Brain microvascular endothelial cell (primary cell): ENCODE measurements around the gene SEMA3E.
A peak's percentile ranks its signal among the peaks of the same experiment; 100 is the strongest.
"Not testable (repeated sequence)": the region's sequence is repeated elsewhere in the genome, so short reads cannot be mapped to it uniquely, and the experiment has no call there.

ENCODE experiments used
- DNase-seq: peaks from one replicate; pipeline ENCODE4 v3.0.0-alpha.2; 2020
- H3K27ac ChIP-seq: fragments of 250-450 bp; sonication (Bioruptor Pico); 2 replicates; pipeline ENCODE4 v1.5.1; 2020; ENCODE audit warnings: mild to moderate bottlenecking, moderate library complexity
- H3K27me3 ChIP-seq: fragments of 250-450 bp; sonication (Bioruptor Pico); replicated peaks from 2 replicates; pipeline ENCODE4 v1.5.1; 2020; ENCODE audit warnings: mild to moderate bottlenecking
- H3K36me3 ChIP-seq: fragments of 250-450 bp; sonication (Bioruptor Pico); replicated peaks from 2 replicates; pipeline ENCODE4 v1.5.1; 2020; ENCODE audit warnings: mild to moderate bottlenecking
- H3K4me3 ChIP-seq: 2 replicates; pipeline ENCODE4 v1.5.1; 2011; ENCODE audit warnings: low read depth, mild to moderate bottlenecking, control low read depth, low read length, moderate library complexity
- in situ Hi-C: cut with HindIII; loops from 2 replicates; pipeline ENCODE4 v1.10.0; 2017; ENCODE audit warnings: low sequenced_read_pairs, low pct_ligation_motif_present
- TF ChIP-seq, protein P1 (sequence below): IDR thresholded peaks from 2 replicates; pipeline ENCODE4 v1.5.1; 2011; ENCODE audit warnings: low read depth, mild to moderate bottlenecking, moderate library complexity, low read length, control low read depth, inconsistent platforms; ENCODE audit errors: missing control alignments

Gene SEMA3E

GRCh38 chr7:83469076-83469475 lies 179.9 kb downstream of the SEMA3E start:
- no peak overlapping the region for H3K4me3 ChIP-seq
- H3K27me3 ChIP-seq: no peaks in the 10 kb centered on the region
- no peaks in the 10 kb centered on the region for H3K36me3 ChIP-seq
- TF ChIP-seq, protein P1, sequence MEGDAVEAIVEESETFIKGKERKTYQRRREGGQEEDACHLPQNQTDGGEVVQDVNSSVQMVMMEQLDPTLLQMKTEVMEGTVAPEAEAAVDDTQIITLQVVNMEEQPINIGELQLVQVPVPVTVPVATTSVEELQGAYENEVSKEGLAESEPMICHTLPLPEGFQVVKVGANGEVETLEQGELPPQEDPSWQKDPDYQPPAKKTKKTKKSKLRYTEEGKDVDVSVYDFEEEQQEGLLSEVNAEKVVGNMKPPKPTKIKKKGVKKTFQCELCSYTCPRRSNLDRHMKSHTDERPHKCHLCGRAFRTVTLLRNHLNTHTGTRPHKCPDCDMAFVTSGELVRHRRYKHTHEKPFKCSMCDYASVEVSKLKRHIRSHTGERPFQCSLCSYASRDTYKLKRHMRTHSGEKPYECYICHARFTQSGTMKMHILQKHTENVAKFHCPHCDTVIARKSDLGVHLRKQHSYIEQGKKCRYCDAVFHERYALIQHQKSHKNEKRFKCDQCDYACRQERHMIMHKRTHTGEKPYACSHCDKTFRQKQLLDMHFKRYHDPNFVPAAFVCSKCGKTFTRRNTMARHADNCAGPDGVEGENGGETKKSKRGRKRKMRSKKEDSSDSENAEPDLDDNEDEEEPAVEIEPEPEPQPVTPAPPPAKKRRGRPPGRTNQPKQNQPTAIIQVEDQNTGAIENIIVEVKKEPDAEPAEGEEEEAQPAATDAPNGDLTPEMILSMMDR: no peak
- no peak for DNase-seq
- in situ Hi-C loops: no loop called here
- no peak overlapping the region for H3K27ac ChIP-seq

GRCh38 chr7:83468251-83468739 lies 180.6 kb downstream of the SEMA3E start:
- TF ChIP-seq, protein P1: peak; percentile 18
- no peaks in the 10 kb centered on the region for H3K36me3 ChIP-seq
- peak overlapping the region; percentile 59 for H3K27ac ChIP-seq
- H3K27me3 ChIP-seq: no peaks in the 10 kb centered on the region
- DNase-seq: peak; percentile 99
- in situ Hi-C loops: no loop called here
- no peak overlapping the region for H3K4me3 ChIP-seq

GRCh38 chr7:83467493-83467892 lies 181.4 kb downstream of the SEMA3E start:
- Histone ChIP-seq H3K36me3 (no peaks in the 10 kb centered on the region), H3K27ac (no peak overlapping the region), H3K27me3 (no peaks in the 10 kb centered on the region), H3K4me3 (no peak overlapping the region)
- DNase-seq: no peak
- in situ Hi-C loops: no loop called here
- TF ChIP-seq, protein P1: no peak

DNA sequence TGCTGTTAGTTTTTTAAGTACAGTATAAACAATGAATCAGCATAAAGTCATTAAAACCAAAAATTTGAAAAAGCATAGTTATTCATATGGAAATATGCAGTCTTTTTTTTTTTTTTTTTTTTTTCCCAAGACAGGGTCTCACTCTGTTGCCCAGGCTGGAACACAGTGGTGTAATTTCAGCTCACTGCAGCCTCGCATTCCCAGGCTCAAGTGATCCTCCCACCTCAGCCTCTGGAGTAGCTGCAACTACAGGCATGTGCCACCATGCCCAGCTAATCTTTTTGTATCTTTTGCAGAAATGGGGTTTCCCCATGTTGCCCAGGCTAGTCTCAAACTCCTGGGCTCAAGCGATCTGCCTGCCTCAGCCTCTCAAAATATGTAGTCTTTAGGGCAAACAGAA lies 182.0 kb downstream of the SEMA3E start:
- Histone ChIP-seq H3K4me3 (no peak overlapping the region), H3K27me3 (no peaks in the 10 kb centered on the region), H3K27ac (no peak overlapping the region), H3K36me3 (no peaks in the 10 kb centered on the region)
- TF ChIP-seq, protein P1: no peak
- no peak for DNase-seq
- in situ Hi-C loops: no loop called here

DNA sequence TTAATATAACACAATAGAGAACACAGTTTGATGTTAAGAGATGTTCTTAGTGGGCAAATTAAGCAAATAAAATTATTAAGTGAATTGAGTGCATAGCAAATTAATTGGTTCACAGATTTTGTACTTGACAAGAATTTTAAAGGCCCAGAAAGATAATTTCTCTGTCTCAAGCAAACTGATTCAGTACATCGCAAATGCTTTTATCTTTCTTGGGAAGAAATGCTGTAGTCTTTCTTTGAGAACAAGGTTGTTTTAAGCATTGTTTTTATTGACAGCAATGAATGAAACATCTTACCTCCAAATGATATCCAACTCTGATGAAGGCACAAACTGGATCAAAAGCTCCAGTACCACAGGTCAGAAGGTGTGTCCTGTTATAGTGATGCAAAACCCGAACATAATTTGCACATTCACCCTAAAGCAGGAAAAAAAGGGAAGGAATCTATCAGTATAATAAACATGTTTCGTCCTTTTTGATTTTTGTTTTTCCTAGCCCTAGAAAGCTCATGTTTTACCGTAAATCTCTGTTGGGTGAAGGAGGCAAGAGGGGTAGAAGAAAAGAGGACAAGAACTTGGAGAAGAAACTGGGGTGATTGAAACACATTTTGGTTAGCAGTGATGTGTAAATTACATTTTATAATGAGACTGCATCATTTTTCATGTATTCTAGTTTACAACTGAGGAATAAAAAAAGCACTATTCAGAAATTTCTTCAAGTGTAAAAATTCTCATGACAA lies 182.6 kb downstream of the SEMA3E start:
- Histone ChIP-seq H3K36me3 (no peaks in the 10 kb centered on the region), H3K4me3 (no peak overlapping the region), H3K27me3 (no peaks in the 10 kb centered on the region), H3K27ac (no peak overlapping the region)
- no peak for DNase-seq
- in situ Hi-C loops: no loop called here
- TF ChIP-seq, protein P1: no peak

- no peaks in the 10 kb centered on the region for H3K36me3 ChIP-seq
- in situ Hi-C loops: no loop called here
- DNase-seq: no peak
- H3K27me3 ChIP-seq: no peaks in the 10 kb centered on the region
- H3K4me3 ChIP-seq: no peak overlapping the region
- TF ChIP-seq, protein P1: no peak
- no peak overlapping the region for H3K27ac ChIP-seq
Observed at GRCh38 chr7:83465643-83466042, 183.3 kb downstream of the SEMA3E start.

DNA sequence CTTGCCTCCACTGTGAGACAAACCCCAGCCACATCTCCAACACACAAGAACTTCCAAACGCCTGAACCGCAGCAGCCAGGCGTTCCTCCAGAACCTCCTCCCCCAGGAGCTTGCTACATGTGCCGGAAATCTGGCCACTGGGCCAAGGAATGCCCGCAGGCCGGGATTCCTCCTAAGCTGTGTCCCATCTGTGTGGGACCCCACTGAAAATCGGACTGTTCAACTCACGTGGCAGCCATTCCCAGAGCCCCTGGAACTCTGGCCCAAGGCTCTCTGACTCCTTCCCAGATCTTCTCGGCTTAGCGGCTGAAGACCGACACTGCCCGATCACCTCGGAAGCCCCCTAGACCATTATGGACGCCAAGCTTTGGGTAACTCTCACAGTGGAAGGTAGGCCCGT lies 187.1 kb downstream of the SEMA3E start:
- H3K27ac ChIP-seq, in situ Hi-C loops, H3K4me3 ChIP-seq, H3K36me3 ChIP-seq, DNase-seq, H3K27me3 ChIP-seq: not testable (repeated sequence)

- DNase-seq, H3K27ac ChIP-seq, H3K27me3 ChIP-seq, in situ Hi-C loops, H3K36me3 ChIP-seq, H3K4me3 ChIP-seq: not testable (repeated sequence)
Observed at GRCh38 chr7:83459930-83460653, 188.8 kb downstream of the SEMA3E start.
